AG04450 (cell line): Measurements from ENCODE around the gene MYH11. TPM values are rescaled to one million over a fixed set of nuclear protein-coding genes. Genes with fewer than 3 reads are reported as not detected.
"Not testable (repeated sequence)": the region's sequence is repeated elsewhere in the genome, so short reads cannot be mapped to it uniquely, and the experiment has no call there.

Experiments used
- CTCF ChIA-PET: fragments of 300-600, 350-600 bp; formaldehyde crosslinking; extraction: SDS; loops from one replicate; lab custom pipeline; 2022; ENCODE audit warnings: antibody characterized with exemption, inconsistent platforms; lab: Charles Lee
- POLR2A ChIA-PET: fragments of 350-600 bp; formaldehyde crosslinking; extraction: SDS; loops from one replicate; lab custom pipeline; 2021; ENCODE audit warnings: antibody characterized with exemption, inconsistent platforms; lab: Yijun Ruan, JAX
- DNase-seq: peaks from one replicate; pipeline ENCODE4 v3.0.0-alpha.2; 2011; ENCODE audit warnings: low read depth, low spot score
- H3K27ac ChIP-seq: one replicate; pipeline ENCODE4 v1.5.1; 2012; ENCODE audit warnings: low read depth, low read length, control low read depth
- H3K27me3 ChIP-seq: one replicate; pipeline ENCODE4 v1.6.0; 2012; ENCODE audit warnings: low read length; ENCODE audit not compliant: control insufficient read depth, insufficient read depth
- H3K4me3 ChIP-seq: 2 replicates; pipeline ENCODE4 v1.5.1; 2011; ENCODE audit warnings: mild to moderate bottlenecking, low read depth, low read length, control low read depth
- H3K9me3 ChIP-seq: 2 replicates; pipeline ENCODE4 v1.5.1; 2012; ENCODE audit warnings: low read length; ENCODE audit not compliant: control insufficient read depth, insufficient read depth
- CTCF ChIP-seq: IDR thresholded peaks from 2 replicates; pipeline ENCODE4 v1.5.1; 2011; ENCODE audit warnings: low read depth, low read length, control low read depth, inconsistent platforms
- polyA plus RNA-seq: library from polyadenylated mRNA; depleted of rRNA; stranded (reverse); fragments of >200 nt; gene quantifications from 2 replicates; pipeline ENCODE4 v1.2.3, GENCODE V29; 2011

MYH11 gene
- polyA plus RNA-seq, 1 experiment = 0.20 TPM

GRCh38 chr16:15847611-15848175 is 9.1 kb downstream of the MYH11 start:
- TF ChIP-seq CTCF = no peak
- ChIA-PET CTCF (interaction anchor here (0.6 to 2.1 kb wide), 2 partner anchors 25 to 75 kb away, joined by 3 to 5 read pairs; no protein-coding TSS in a partner anchor), POLR2A (interaction anchor here (0.6 kb wide), 1 partner anchor 18 kb away, joined by 3 read pairs; no protein-coding TSS in a partner anchor)
- H3K27ac ChIP-seq = no peak overlapping the region
- H3K4me3 ChIP-seq = no peak overlapping the region
- H3K27me3 ChIP-seq = peaks cover 8% of the 10 kb centered on the region
- no peak for DNase-seq
- H3K9me3 ChIP-seq = no peaks in the 10 kb centered on the region

- CTCF ChIA-PET = no interaction called here
- Histone ChIP-seq H3K4me3 (no peak overlapping the region), H3K27ac (no peak overlapping the region), H3K27me3 (peaks cover 5% of the 10 kb centered on the region), H3K9me3 (no peaks in the 10 kb centered on the region)
- POLR2A ChIA-PET = no interaction called here
- DNase-seq = no peak
- no peak for TF ChIP-seq CTCF
Observed at GRCh38 chr16:15846510-15846909, 10.3 kb downstream of the MYH11 start.

- no peak overlapping the region for H3K4me3 ChIP-seq
- ChIA-PET CTCF (interaction anchor here (0.9 to 1.4 kb wide), 2 partner anchors 22 to 31 kb away, joined by 3 to 6 read pairs; no protein-coding TSS in a partner anchor), POLR2A (interaction anchor here (0.6 kb wide), 1 partner anchor 73 kb away, joined by 3 read pairs; no protein-coding TSS in a partner anchor)
- H3K9me3 ChIP-seq = no peaks in the 10 kb centered on the region
- H3K27me3 ChIP-seq = no peaks in the 10 kb centered on the region
- DNase-seq = no peak
- no peak overlapping the region for H3K27ac ChIP-seq
- TF ChIP-seq CTCF = no peak
Observed at GRCh38 chr16:15843635-15844279, 13.1 kb downstream of the MYH11 start.

GRCh38 chr16:15839204-15839603 is 17.6 kb downstream of the MYH11 start:
- DNase-seq, H3K27me3 ChIP-seq, H3K9me3 ChIP-seq, H3K27ac ChIP-seq, CTCF ChIA-PET, H3K4me3 ChIP-seq, POLR2A ChIA-PET: not testable (repeated sequence)

- no peaks in the 10 kb centered on the region for H3K9me3 ChIP-seq
- no peak overlapping the region for H3K27ac ChIP-seq
- CTCF ChIA-PET = no interaction called here
- TF ChIP-seq CTCF = no peak
- POLR2A ChIA-PET = no interaction called here
- peaks cover 4% of the 10 kb centered on the region for H3K27me3 ChIP-seq
- no peak overlapping the region for H3K4me3 ChIP-seq
- no peak for DNase-seq
Observed at GRCh38 chr16:15837761-15838160, 19.1 kb downstream of the MYH11 start.
